Keratinocyte (primary cell): Measurements from ENCODE around the gene ASB6. TPM values are rescaled to one million over a fixed set of nuclear protein-coding genes. Genes with fewer than 3 reads are reported as not detected.

Source experiments
- DNase-seq: peaks from one replicate; pipeline ENCODE4 v3.0.0-alpha.2; 2011; ENCODE audit warnings: low read depth, missing footprints, low spot score
- FAIRE-seq: peaks from 2 replicates; lab custom pipeline; 2011; peaks lifted over from hg19 to GRCh38; lab: Jason Lieb, UNC
- H2AFZ ChIP-seq: 2 replicates; pipeline ENCODE4 v1.6.0; 2012; ENCODE audit warnings: low read length, control low read depth, inconsistent platforms; ENCODE audit not compliant: control insufficient read depth
- H3K27ac ChIP-seq: 2 replicates; pipeline ENCODE4 v1.5.1; 2011; ENCODE audit warnings: low read length; ENCODE audit not compliant: control insufficient read depth, insufficient read depth
- H3K27me3 ChIP-seq: 3 replicates; pipeline ENCODE4 v1.6.0; 2011; ENCODE audit warnings: low read length; ENCODE audit not compliant: control insufficient read depth, insufficient read depth; ENCODE audit errors: extremely low read depth
- H3K36me3 ChIP-seq, 2 experiments: 2 replicates in 1 of 2; 3 replicates in 1 of 2; pipeline ENCODE4 v1.5.1; 2011; ENCODE audit warnings: low read length in 2 of 2, mild to moderate bottlenecking in 1 of 2; ENCODE audit not compliant: control insufficient read depth in 2 of 2, insufficient read depth in 2 of 2; ENCODE audit errors: extremely low read depth in 1 of 2
- H3K4me1 ChIP-seq: 3 replicates; pipeline ENCODE4 v1.5.1; 2011; ENCODE audit warnings: low read length; ENCODE audit not compliant: control insufficient read depth, insufficient read depth; ENCODE audit errors: extremely low read depth
- H3K4me2 ChIP-seq: 3 replicates; pipeline ENCODE4 v1.6.0; 2011; ENCODE audit warnings: low read depth, low read length; ENCODE audit not compliant: control insufficient read depth, insufficient read depth; ENCODE audit errors: extremely low read depth
- H3K4me3 ChIP-seq, 3 experiments: fragments of 200-600 bp in 1 of 3; sonication (generic) in 1 of 3; 2 replicates in 2 of 3; 3 replicates in 1 of 3; pipeline ENCODE4 v1.5.1; 2011 to 2016; ENCODE audit warnings: low read length in 3 of 3, mild to moderate bottlenecking in 3 of 3, control low read depth in 2 of 3, inconsistent platforms in 1 of 3, low read depth in 1 of 3, mixed read lengths in 1 of 3, mixed run types in 1 of 3, moderate library complexity in 1 of 3; ENCODE audit not compliant: control insufficient read depth in 2 of 3, insufficient read depth in 2 of 3; ENCODE audit errors: extremely low read depth in 1 of 3
- H3K79me2 ChIP-seq: 2 replicates; pipeline ENCODE4 v1.6.0; 2012; ENCODE audit warnings: low read length; ENCODE audit not compliant: control insufficient read depth, insufficient read depth
- H3K9ac ChIP-seq: 3 replicates; pipeline ENCODE4 v1.6.0; 2011; ENCODE audit warnings: low read length; ENCODE audit not compliant: control insufficient read depth, insufficient read depth; ENCODE audit errors: extremely low read depth
- H3K9me1 ChIP-seq: 3 replicates; pipeline ENCODE4 v1.6.0; 2011; ENCODE audit warnings: low read length; ENCODE audit not compliant: control insufficient read depth, insufficient read depth; ENCODE audit errors: extremely low read depth
- H3K9me3 ChIP-seq: 2 replicates; pipeline ENCODE4 v1.5.1; 2012; ENCODE audit warnings: low read depth, low read length; ENCODE audit not compliant: control insufficient read depth
- H4K20me1 ChIP-seq: 3 replicates; pipeline ENCODE4 v1.6.0; 2011; ENCODE audit warnings: low read length; ENCODE audit not compliant: control insufficient read depth, insufficient read depth; ENCODE audit errors: extremely low read depth
- CTCF ChIP-seq, 3 experiments: IDR thresholded peaks in 1 of 3; conservative IDR thresholded peaks in 1 of 3; optimal IDR thresholded peaks in 1 of 3; 2 replicates in 2 of 3; 3 replicates in 1 of 3; pipeline versions ENCODE3 to v1.5.1; 2011; ENCODE audit warnings: low read length in 3 of 3, mild to moderate bottlenecking in 3 of 3, moderate library complexity in 2 of 3, control low read depth in 1 of 3, inconsistent platforms in 1 of 3; ENCODE audit not compliant: insufficient read depth in 2 of 3; ENCODE audit errors: extremely low read depth in 1 of 3
- EZH2 ChIP-seq: IDR thresholded peaks from one replicate; pipeline ENCODE4 v1.6.1; 2012; ENCODE audit warnings: inconsistent platforms, mild to moderate bottlenecking, low read length, moderate library complexity
- dilution Hi-C: fragments of 300-500 bp; cut with MboI; formaldehyde crosslinking; loops from one replicate; pipeline ENCODE4 v1.7.0; 2020; ENCODE audit warnings: low sequenced_read_pairs; ENCODE audit not compliant: extremely low pct_ligation_motif_present
- polyA plus RNA-seq, 5 experiments: library from polyadenylated mRNA; depleted of rRNA in 3 of 5; stranded (reverse) in 3 of 5; stranded (forward) in 1 of 5; unstranded in 1 of 5; fragments of >200 nt; gene quantifications; 1 replicate in 1 of 5; 2 replicates in 3 of 5; 3 replicates in 1 of 5; pipeline versions ENCODE4 v1.2.1 to v1.2.3, GENCODE V29; 2011 to 2012; ENCODE audit warnings: missing spikeins in 2 of 5, low read depth in 1 of 5, low replicate concordance in 1 of 5

The ASB6 gene
- polyA plus RNA-seq, 1 donor (not counting 4 experiments of a cell fraction or from before 2014, with no cell fraction given): 16.3 TPM

GRCh38 chr9:129633207-129633606, 8.7 kb downstream of the ASB6 start:
- no peak for FAIRE-seq
- Histone ChIP-seq H3K27ac (no peak overlapping the region), H3K9ac (no peak overlapping the region), H3K9me3 (no peaks in the 10 kb centered on the region), H4K20me1 (peaks cover 36% of the 10 kb centered on the region), H3K36me3 (peaks cover 36 to 44% of the 10 kb centered on the region in 2 experiments), H2AFZ (no peak overlapping the region), H3K4me1 (peaks cover 21% of the 10 kb centered on the region), H3K9me1 (peaks cover 6% of the 10 kb centered on the region), H3K27me3 (no peaks in the 10 kb centered on the region), H3K4me3 (no peak overlapping the region), H3K4me2 (no peak overlapping the region), H3K79me2 (peaks cover 79% of the 10 kb centered on the region)
- no peak for TF ChIP-seq EZH2
- no peak for DNase-seq
- dilution Hi-C loops: loop anchor here (10.0 kb wide), 1 partner anchor 92 kb away; no protein-coding TSS in a partner anchor

- no peak overlapping the region for H3K4me2 ChIP-seq
- no peak overlapping the region for H3K27ac ChIP-seq
- H3K4me3 ChIP-seq: no peak overlapping the region
- peaks cover 36% of the 10 kb centered on the region for H4K20me1 ChIP-seq
- H3K36me3 ChIP-seq: peaks cover 29 to 38% of the 10 kb centered on the region in 2 experiments
- no peaks in the 10 kb centered on the region for H3K9me3 ChIP-seq
- no peak overlapping the region for H2AFZ ChIP-seq
- H3K4me1 ChIP-seq: peaks cover 27% of the 10 kb centered on the region
- TF ChIP-seq EZH2 (no peak), CTCF (optimal IDR thresholded peaks at IDR 0.05 in 1 of 3, IDR thresholded peaks at IDR 0.05 in 1 of 3, conservative IDR thresholded peaks at IDR 0.05 in 1 of 3; ENCODE audit: extremely low read depth in 1 of 3, insufficient read depth in 2 of 3, low read length in 3 of 3) (no peak)
- DNase-seq: no peak
- H3K27me3 ChIP-seq: no peaks in the 10 kb centered on the region
- peaks cover 6% of the 10 kb centered on the region for H3K9me1 ChIP-seq
- dilution Hi-C loops: loop anchor here (10.0 kb wide), 1 partner anchor 92 kb away; no protein-coding TSS in a partner anchor
- no peak for FAIRE-seq
- H3K79me2 ChIP-seq: peaks cover 81% of the 10 kb centered on the region
- H3K9ac ChIP-seq: no peak overlapping the region
These were observed 9.5 kb downstream of the ASB6 start for GRCh38 chr9:129632460-129632859.

GRCh38 chr9:129631674-129632129, 10.2 kb downstream of the ASB6 start:
- FAIRE-seq: no peak
- H3K9me3 ChIP-seq: no peaks in the 10 kb centered on the region
- TF ChIP-seq EZH2: no peak
- TF ChIP-seq CTCF (optimal IDR thresholded peaks at IDR 0.05 in 1 of 3, IDR thresholded peaks at IDR 0.05 in 1 of 3, conservative IDR thresholded peaks at IDR 0.05 in 1 of 3; ENCODE audit: extremely low read depth in 1 of 3, insufficient read depth in 2 of 3, low read length in 3 of 3): no peak
- no peaks in the 10 kb centered on the region for H3K27me3 ChIP-seq
- H3K4me2 ChIP-seq: peak overlapping the region; percentile 65
- dilution Hi-C loops: loop anchor here (10.0 kb wide), 1 partner anchor 93 kb away; no protein-coding TSS in a partner anchor
- H3K27ac ChIP-seq: peak overlapping the region; percentile 51
- no peak overlapping the region for H2AFZ ChIP-seq
- peaks cover 86% of the 10 kb centered on the region for H3K79me2 ChIP-seq
- H3K4me3 ChIP-seq: peak overlapping the region in 1 of 3 experiments; percentile 19
- H3K9ac ChIP-seq: peak overlapping the region; percentile 22
- peaks cover 6% of the 10 kb centered on the region for H3K9me1 ChIP-seq
- peaks cover 39% of the 10 kb centered on the region for H4K20me1 ChIP-seq
- no peak for DNase-seq
- H3K4me1 ChIP-seq: peaks cover 31% of the 10 kb centered on the region
- peaks cover 23 to 30% of the 10 kb centered on the region in 2 experiments for H3K36me3 ChIP-seq
